Keratinocyte (primary cell): ENCODE measurements around the gene SCARF2. TPM values are rescaled to one million over a fixed set of nuclear protein-coding genes. Genes with fewer than 3 reads are reported as not detected.
A peak's percentile ranks its signal among the peaks of the same experiment; 100 is the strongest.

ENCODE experiments used
- DNase-seq: peaks from one replicate; pipeline ENCODE4 v3.0.0-alpha.2; 2011; ENCODE audit warnings: low read depth, missing footprints, low spot score
- FAIRE-seq: peaks from 2 replicates; lab custom pipeline; 2011; peaks lifted over from hg19 to GRCh38; lab: Jason Lieb, UNC
- H2AFZ ChIP-seq: 2 replicates; pipeline ENCODE4 v1.6.0; 2012; ENCODE audit warnings: low read length, control low read depth, inconsistent platforms; ENCODE audit not compliant: control insufficient read depth
- H3K27ac ChIP-seq: 2 replicates; pipeline ENCODE4 v1.5.1; 2011; ENCODE audit warnings: low read length; ENCODE audit not compliant: control insufficient read depth, insufficient read depth
- H3K27me3 ChIP-seq: 3 replicates; pipeline ENCODE4 v1.6.0; 2011; ENCODE audit warnings: low read length; ENCODE audit not compliant: control insufficient read depth, insufficient read depth; ENCODE audit errors: extremely low read depth
- H3K36me3 ChIP-seq, 2 experiments: 2 replicates in 1 of 2; 3 replicates in 1 of 2; pipeline ENCODE4 v1.5.1; 2011; ENCODE audit warnings: low read length in 2 of 2, mild to moderate bottlenecking in 1 of 2; ENCODE audit not compliant: control insufficient read depth in 2 of 2, insufficient read depth in 2 of 2; ENCODE audit errors: extremely low read depth in 1 of 2
- H3K4me1 ChIP-seq: 3 replicates; pipeline ENCODE4 v1.5.1; 2011; ENCODE audit warnings: low read length; ENCODE audit not compliant: control insufficient read depth, insufficient read depth; ENCODE audit errors: extremely low read depth
- H3K4me2 ChIP-seq: 3 replicates; pipeline ENCODE4 v1.6.0; 2011; ENCODE audit warnings: low read depth, low read length; ENCODE audit not compliant: control insufficient read depth, insufficient read depth; ENCODE audit errors: extremely low read depth
- H3K4me3 ChIP-seq, 3 experiments: fragments of 200-600 bp in 1 of 3; sonication (generic) in 1 of 3; 2 replicates in 2 of 3; 3 replicates in 1 of 3; pipeline ENCODE4 v1.5.1; 2011 to 2016; ENCODE audit warnings: low read length in 3 of 3, mild to moderate bottlenecking in 3 of 3, control low read depth in 2 of 3, inconsistent platforms in 1 of 3, low read depth in 1 of 3, mixed read lengths in 1 of 3, mixed run types in 1 of 3, moderate library complexity in 1 of 3; ENCODE audit not compliant: control insufficient read depth in 2 of 3, insufficient read depth in 2 of 3; ENCODE audit errors: extremely low read depth in 1 of 3
- H3K79me2 ChIP-seq: 2 replicates; pipeline ENCODE4 v1.6.0; 2012; ENCODE audit warnings: low read length; ENCODE audit not compliant: control insufficient read depth, insufficient read depth
- H3K9ac ChIP-seq: 3 replicates; pipeline ENCODE4 v1.6.0; 2011; ENCODE audit warnings: low read length; ENCODE audit not compliant: control insufficient read depth, insufficient read depth; ENCODE audit errors: extremely low read depth
- H3K9me1 ChIP-seq: 3 replicates; pipeline ENCODE4 v1.6.0; 2011; ENCODE audit warnings: low read length; ENCODE audit not compliant: control insufficient read depth, insufficient read depth; ENCODE audit errors: extremely low read depth
- H3K9me3 ChIP-seq: 2 replicates; pipeline ENCODE4 v1.5.1; 2012; ENCODE audit warnings: low read depth, low read length; ENCODE audit not compliant: control insufficient read depth
- H4K20me1 ChIP-seq: 3 replicates; pipeline ENCODE4 v1.6.0; 2011; ENCODE audit warnings: low read length; ENCODE audit not compliant: control insufficient read depth, insufficient read depth; ENCODE audit errors: extremely low read depth
- EZH2 ChIP-seq: IDR thresholded peaks from one replicate; pipeline ENCODE4 v1.6.1; 2012; ENCODE audit warnings: inconsistent platforms, mild to moderate bottlenecking, low read length, moderate library complexity
- dilution Hi-C: fragments of 300-500 bp; cut with MboI; formaldehyde crosslinking; loops from one replicate; pipeline ENCODE4 v1.7.0; 2020; ENCODE audit warnings: low sequenced_read_pairs; ENCODE audit not compliant: extremely low pct_ligation_motif_present
- polyA plus RNA-seq, 5 experiments: library from polyadenylated mRNA; depleted of rRNA in 3 of 5; stranded (reverse) in 3 of 5; stranded (forward) in 1 of 5; unstranded in 1 of 5; fragments of >200 nt; gene quantifications; 1 replicate in 1 of 5; 2 replicates in 3 of 5; 3 replicates in 1 of 5; pipeline versions ENCODE4 v1.2.1 to v1.2.3, GENCODE V29; 2011 to 2012; ENCODE audit warnings: missing spikeins in 2 of 5, low read depth in 1 of 5, low replicate concordance in 1 of 5
- TF ChIP-seq, protein P1 (sequence below), 3 experiments: IDR thresholded peaks in 1 of 3; conservative IDR thresholded peaks in 1 of 3; optimal IDR thresholded peaks in 1 of 3; 2 replicates in 2 of 3; 3 replicates in 1 of 3; pipeline versions ENCODE3 to v1.5.1; 2011; ENCODE audit warnings: low read length in 3 of 3, mild to moderate bottlenecking in 3 of 3, moderate library complexity in 2 of 3, control low read depth in 1 of 3, inconsistent platforms in 1 of 3; ENCODE audit not compliant: insufficient read depth in 2 of 3; ENCODE audit errors: extremely low read depth in 1 of 3

The SCARF2 gene
- polyA plus RNA-seq, 1 donor (not counting 4 experiments of a cell fraction or from before 2014, with no cell fraction given): 0.05 TPM

DNA sequence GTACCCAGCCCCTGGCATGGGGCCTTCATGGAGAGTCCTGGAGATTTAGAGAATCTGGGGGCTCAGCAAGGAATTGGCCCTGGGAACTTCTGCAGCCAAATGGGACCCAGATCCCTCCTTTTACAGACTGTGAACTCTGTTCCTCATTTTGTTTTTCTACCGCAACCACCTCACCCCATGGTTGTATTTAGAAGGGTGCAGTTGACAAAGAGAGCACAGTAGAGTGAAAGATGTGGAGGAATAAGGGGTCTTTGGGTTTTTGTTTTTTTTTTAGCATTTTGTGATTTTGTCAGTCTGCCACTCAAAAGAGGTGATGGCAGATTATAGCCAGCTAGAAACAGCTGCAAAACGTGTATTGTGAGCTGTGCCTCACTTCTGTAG lies 41.7 kb downstream of the SCARF2 start:
- H3K4me1 ChIP-seq: peaks cover 6% of the 10 kb centered on the region
- dilution Hi-C loops: no loop called here

DNA sequence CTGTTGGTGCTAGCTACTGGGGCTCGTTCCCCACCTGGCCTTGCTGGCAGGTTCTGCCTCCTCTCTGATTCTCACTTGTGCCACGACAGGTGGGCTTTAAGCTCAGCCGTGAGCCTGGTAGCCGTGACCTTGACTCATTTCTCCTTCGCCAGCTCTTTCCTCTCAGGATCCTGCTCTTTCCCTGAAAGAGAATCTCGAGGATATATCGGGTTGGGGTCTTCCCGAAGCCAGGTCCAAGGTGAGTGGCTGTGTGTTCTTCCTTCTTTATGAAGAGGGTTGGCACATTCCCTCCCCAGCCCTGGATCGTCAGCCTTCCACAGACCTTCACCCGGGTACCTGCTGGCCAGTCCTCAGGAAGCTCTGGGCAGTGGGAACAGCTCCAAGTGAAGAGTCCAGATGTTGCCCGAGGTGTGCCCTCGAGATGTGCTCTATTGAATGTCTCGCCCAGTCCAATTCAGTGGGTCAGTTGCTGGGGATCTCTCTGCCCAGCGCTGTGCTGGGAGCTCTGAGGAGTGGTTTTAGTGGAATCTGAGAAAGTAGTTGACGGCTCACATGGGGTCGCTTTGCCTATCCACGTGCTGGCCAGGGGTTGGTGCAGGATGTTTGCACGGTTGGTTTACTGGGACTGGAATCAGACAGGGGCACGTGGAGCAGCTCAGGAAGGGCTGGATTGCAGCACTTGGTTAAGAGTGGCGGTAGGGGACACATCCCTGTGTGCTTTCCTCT lies 42.3 kb downstream of the SCARF2 start:
- Histone ChIP-seq H3K4me1 (peaks cover 6% of the 10 kb centered on the region), H3K27me3 (no peaks in the 10 kb centered on the region), H4K20me1 (no peaks in the 10 kb centered on the region), H3K9me3 (no peaks in the 10 kb centered on the region), H3K27ac (no peak overlapping the region), H3K79me2 (peaks cover 11% of the 10 kb centered on the region), H3K4me2 (peak overlapping the region; percentile 87), H2AFZ (no peak overlapping the region), H3K9ac (no peak overlapping the region), H3K4me3 (peak overlapping the region in 1 of 3 experiments; percentile 84), H3K36me3 (peaks cover 0 to 7% of the 10 kb centered on the region in 2 experiments), H3K9me1 (no peaks in the 10 kb centered on the region)
- TF ChIP-seq, protein P1, sequence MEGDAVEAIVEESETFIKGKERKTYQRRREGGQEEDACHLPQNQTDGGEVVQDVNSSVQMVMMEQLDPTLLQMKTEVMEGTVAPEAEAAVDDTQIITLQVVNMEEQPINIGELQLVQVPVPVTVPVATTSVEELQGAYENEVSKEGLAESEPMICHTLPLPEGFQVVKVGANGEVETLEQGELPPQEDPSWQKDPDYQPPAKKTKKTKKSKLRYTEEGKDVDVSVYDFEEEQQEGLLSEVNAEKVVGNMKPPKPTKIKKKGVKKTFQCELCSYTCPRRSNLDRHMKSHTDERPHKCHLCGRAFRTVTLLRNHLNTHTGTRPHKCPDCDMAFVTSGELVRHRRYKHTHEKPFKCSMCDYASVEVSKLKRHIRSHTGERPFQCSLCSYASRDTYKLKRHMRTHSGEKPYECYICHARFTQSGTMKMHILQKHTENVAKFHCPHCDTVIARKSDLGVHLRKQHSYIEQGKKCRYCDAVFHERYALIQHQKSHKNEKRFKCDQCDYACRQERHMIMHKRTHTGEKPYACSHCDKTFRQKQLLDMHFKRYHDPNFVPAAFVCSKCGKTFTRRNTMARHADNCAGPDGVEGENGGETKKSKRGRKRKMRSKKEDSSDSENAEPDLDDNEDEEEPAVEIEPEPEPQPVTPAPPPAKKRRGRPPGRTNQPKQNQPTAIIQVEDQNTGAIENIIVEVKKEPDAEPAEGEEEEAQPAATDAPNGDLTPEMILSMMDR (optimal IDR thresholded peaks at IDR 0.05 in 1 of 3, IDR thresholded peaks at IDR 0.05 in 1 of 3, conservative IDR thresholded peaks at IDR 0.05 in 1 of 3; ENCODE audit: extremely low read depth in 1 of 3, insufficient read depth in 2 of 3, low read length in 3 of 3): no peak
- no peak for TF ChIP-seq EZH2
- no peak for FAIRE-seq
- DNase-seq: no peak
- dilution Hi-C loops: no loop called here

More for the DNA sequence above, 41.7 kb downstream of the SCARF2 start:
- Histone ChIP-seq H3K4me2 (no peak overlapping the region), H3K27ac (no peak overlapping the region), H4K20me1 (no peaks in the 10 kb centered on the region), H3K9ac (no peak overlapping the region), H3K27me3 (no peaks in the 10 kb centered on the region), H3K4me3 (no peak overlapping the region), H3K36me3 (peaks cover 0 to 7% of the 10 kb centered on the region in 2 experiments), H2AFZ (no peak overlapping the region), H3K9me1 (no peaks in the 10 kb centered on the region), H3K9me3 (no peaks in the 10 kb centered on the region), H3K79me2 (peaks cover 11% of the 10 kb centered on the region)
- no peak for DNase-seq
- no peak for TF ChIP-seq EZH2
- TF ChIP-seq, protein P1 (optimal IDR thresholded peaks at IDR 0.05 in 1 of 3, IDR thresholded peaks at IDR 0.05 in 1 of 3, conservative IDR thresholded peaks at IDR 0.05 in 1 of 3; ENCODE audit: extremely low read depth in 1 of 3, insufficient read depth in 2 of 3, low read length in 3 of 3): no peak
- FAIRE-seq: no peak
